Left lobe of liver (tissue), 2 donors: ENCODE measurements around the gene COPZ1. TPM values are rescaled to one million over a fixed set of nuclear protein-coding genes. Genes with fewer than 3 reads are reported as not detected.
"Not testable (repeated sequence)": the region's sequence is repeated elsewhere in the genome, so short reads cannot be mapped to it uniquely, and the experiment has no call there.

Experiments
- ATAC-seq: fragments of 200-7000 bp; cut with Tn5 transposase; one replicate; pipeline ENCODE4 v1.9.1; 2020; ENCODE audit warnings: mild to moderate bottlenecking, moderate library complexity
- DNase-seq: peaks from one replicate; pipeline ENCODE4 v3.0.0-alpha.2; 2020; ENCODE audit warnings: low spot score
- total RNA-seq: library from RNA; stranded (reverse); gene quantifications from one replicate; pipeline ENCODE4 v1.2.1, GENCODE V29; 2021
- donor health status: DM: no; HTN: no; CAD: no; lungs with moderate emphysema.
- donor health status: DM: no; HTN: yes; CAD: no.

The COPZ1 gene
- total RNA-seq, 1 donor from 2014 or later: 71.7 TPM

DNA sequence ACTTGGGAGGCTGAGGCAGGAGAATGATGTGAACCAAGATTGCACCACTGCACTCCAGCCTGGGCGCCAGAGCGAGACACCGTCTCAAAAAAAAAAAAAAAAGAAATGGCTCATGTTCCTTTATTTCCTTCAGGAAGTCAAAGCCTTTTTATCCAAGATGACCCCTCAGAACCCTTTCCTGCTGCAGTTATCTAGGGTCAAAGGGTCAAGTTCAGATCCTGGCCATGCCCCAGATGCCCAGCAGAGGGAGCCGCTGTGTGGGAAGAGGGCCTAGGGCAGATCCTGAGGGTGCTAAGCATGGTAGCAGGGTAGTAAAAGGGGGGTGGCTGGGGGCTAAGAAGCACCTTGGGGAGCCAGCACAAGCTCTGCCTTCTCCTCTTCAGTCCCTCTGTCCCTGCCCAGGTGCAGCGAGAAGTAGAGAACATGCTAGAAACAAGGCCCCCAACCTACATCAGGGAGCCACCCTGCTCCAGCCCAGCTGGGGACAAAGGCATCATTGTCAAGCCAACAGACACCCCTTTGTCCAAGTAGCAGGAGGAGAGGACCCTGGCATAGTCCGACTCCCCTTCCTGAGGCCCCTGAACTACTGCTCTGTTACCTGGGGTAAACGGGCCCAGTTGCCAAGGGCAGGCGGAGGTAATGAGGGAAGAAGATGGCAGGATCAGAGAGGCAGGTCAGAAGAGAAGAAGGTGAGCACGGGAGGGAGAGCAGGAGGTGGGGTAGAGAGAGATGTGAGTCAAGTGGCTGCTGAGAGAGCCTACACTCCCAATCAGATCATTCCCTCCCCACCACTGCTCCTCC, 30.6 kb upstream of the COPZ1 start:
- DNase-seq: peak; percentile 74
- peak; percentile 97 for ATAC-seq

DNA sequence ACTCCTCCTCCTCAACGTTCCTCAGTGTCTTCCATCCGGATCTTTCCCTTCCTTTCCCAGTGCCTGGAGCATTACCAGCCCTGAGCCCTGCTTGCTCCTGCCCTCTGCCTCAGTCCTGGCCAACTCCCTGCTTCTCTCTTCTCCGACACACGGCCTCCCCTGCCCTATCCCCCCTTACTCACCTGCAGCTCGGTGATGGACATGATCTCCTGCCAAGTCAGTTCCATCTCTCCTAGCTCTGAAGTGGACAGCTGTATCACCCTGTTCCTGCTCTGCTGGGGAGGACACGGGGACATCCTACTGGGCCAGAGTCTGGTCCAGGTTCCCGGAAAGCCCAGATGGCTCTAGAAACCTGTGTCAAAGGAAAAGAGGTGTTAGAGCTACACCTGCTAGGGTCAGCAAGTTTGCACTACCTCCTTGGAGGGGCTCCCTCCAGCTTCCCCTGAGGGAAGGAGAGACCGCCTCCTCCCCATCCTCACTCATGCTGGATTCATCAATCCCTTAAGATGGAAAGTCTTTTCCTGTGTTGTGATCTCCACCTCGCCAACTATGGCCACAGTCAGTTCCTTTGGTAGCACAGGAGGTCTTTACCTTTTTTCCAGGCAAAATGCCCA, 29.9 kb upstream of the COPZ1 start:
- ATAC-seq (no peak), DNase-seq (no peak)

GRCh38 chr12:54296393-54297099, 28.4 kb upstream of the COPZ1 start:
- no peak for DNase-seq
- ATAC-seq: no peak

- peak; percentile 31 for DNase-seq
- no peak for ATAC-seq
Observed at GRCh38 chr12:54298904-54299303, 26.0 kb upstream of the COPZ1 start.

DNA sequence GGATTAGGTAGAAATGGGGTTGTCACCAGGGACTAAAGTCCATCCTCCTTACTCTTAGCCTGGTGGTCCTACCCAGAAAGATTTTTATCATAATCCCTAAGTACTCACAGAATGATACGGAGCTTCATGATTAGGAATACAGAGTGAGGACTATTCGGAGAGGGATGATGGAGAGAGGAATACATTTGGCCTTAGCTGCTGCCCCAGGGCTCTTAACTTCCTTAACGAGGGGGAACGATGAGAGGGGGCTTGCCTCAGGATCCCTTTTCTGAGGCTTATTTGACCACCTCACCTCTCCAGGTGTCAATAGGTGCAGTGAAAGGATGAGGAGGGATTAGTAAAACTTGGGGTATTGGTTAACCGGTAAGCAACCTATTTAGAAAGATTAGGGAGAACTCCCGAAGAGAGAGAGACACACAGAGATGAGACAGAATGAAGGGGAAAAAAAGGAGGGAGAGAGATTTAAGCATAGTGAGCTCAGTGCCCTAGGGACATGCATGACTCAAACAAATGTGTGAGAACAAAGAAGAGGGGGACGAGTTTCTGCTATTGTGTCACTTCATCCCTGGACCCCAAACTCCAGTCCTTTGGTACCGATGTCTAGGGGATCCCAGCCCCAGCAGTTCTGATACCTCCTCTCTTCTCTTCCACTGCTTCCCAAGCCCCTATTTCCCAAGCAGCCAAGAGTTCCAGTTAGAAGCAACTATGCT, 25.3 kb upstream of the COPZ1 start:
- DNase-seq (no peak), ATAC-seq (no peak)

DNA sequence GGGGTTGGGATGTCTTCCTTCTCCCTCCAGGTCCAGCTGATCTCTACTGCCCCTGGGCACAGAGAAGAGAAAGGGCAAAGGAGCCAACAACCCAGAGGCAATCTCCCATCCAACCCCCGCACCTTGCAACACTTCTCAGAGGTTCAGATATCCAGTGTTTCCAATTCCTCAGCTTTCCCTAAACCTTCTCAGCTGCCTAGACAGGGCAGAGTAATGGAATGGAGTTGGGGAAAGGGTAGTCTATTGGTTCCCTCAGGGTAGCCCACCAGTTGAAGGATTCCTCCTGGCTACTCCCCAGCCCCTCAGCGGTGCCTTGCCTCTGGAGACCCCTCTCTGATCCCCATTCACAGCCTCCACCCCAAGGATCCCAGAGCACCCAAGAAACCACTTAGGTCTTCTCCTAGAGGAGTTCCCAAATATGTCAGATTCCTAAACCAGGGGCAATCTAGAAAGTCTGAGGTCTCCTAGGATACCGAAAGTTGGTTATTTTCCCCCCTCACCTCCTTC, 24.7 kb upstream of the COPZ1 start:
- ATAC-seq: no peak
- no peak for DNase-seq

- ATAC-seq (peak; percentile 60), DNase-seq (peak; percentile 61)
Observed at GRCh38 chr12:54300732-54301427, 24.1 kb upstream of the COPZ1 start, which contains the start of gene NFE2. Gene NFE2 (minus strand): TSS chr12:54301015. CDS start chr12:54295248, 5,767 bp downstream.

DNA sequence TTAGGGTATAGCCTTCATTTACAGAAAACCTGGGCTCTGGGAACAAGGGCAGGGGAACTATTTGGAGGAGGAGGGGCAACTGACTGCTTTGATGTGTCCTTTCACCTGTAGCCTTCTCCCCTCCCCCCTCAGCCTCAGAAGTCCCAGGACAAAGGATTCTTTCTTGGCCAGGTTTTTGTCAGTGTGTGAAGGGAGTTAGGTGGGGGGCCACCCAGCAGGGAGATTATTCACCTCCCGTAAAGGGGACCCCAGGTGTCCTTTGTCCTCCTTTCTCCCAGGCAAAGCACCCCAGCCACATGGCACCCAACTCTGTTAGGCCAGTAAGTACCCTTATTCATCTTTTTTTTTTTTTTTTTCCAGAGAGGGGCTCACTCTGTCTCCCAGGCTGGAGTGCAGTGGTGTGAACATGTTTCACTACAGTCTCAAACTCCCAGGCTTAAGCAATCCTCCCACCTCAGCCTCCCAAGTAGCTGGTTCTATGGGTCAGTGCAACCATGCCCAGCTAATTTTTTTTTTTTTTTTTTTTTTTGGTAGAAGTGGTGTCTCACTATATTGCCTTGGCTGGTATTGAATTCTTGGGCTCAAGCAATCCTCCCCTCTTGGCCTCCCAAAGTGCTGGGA, 23.4 kb upstream of the COPZ1 start:
- ATAC-seq: no peak
- no peak for DNase-seq

DNA sequence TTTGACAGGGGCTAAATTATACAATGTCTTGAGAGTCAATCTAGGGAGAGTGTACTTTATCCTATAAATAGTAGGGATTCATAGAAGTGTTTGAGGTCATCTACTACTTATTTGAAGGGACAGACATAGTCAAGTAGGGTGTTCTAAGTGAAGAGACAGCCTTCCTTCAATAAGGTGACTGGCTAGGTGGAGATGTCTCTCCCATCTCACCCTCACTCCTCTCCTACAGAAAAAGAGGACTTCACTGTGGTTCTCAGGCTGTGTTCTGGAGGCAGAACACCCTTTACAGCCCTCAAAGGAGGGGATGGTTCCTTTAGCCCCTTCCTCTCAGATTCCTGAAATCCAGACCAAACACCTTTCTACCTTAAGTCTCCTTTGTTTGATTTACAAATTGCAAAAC, 21.3 kb upstream of the COPZ1 start:
- DNase-seq: no peak
- no peak for ATAC-seq

GRCh38 chr12:54304187-54304810, 20.6 kb upstream of the COPZ1 start:
- DNase-seq (peak; percentile 87), ATAC-seq (peak; percentile 95)

- ATAC-seq (peak; percentile 36), DNase-seq (peak; percentile 72)
Observed at GRCh38 chr12:54306925-54307741, 17.8 kb upstream of the COPZ1 start.

- DNase-seq (no peak), ATAC-seq (no peak)
Observed at GRCh38 chr12:54311051-54311450, 13.9 kb upstream of the COPZ1 start.

DNA sequence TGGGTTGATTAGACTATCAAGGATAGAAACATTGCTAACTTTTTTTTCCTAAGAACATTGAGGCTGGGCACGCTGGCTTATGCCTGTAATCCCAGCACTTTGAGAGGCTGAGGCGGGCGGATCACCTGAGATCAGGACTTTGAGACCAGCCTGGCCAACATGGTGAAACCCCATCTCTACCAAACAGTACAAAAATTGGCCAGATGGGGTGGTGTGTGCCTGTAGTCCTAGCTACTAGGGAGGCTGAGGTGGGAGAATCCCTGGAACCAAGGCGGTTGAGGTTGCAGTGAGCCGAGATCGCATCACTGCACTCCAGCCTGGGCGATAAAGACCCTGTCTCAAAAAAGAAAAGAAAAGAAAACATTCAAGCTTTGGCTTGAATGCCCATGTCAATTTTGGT, 12.6 kb upstream of the COPZ1 start:
- not testable (repeated sequence) for DNase-seq, ATAC-seq

GRCh38 chr12:54321363-54321762, 3.6 kb upstream of the COPZ1 start:
- no peak for ATAC-seq

DNA sequence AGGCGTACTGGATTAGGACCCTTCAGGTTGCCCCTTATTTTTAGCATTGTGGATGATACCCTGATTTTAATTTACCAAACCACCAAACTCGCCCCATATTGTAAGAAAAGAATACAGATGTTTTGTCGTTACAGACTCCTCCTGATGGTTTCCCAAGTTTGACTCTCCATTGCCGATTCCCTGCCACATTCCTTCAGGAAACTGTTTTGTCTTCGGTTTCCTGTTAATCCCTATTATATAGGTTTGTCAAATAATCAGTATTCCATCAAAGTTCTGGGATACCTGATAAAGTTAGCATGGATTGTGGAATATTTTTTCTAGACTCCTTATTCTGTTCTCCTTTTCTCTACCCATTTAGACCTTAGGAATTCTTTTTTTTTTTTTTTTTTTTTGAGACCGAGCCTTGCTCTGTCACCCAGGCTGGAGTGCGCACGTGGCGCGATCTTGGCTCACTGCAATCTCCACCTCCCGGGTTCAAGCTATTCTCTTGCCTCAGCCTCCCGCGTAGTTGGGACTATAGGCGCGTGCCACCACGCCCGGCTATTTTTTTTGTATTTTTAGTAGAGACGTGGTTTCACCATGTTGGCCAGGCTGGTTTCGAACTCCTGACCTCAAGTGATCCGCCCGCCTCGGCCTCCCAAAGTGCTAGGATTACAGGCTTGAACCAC, 645 bp downstream of the COPZ1 start:
- not testable (repeated sequence) for DNase-seq, ATAC-seq

More at GRCh38 chr12:54321363-54321762, 3.6 kb upstream of the COPZ1 start:
- no peak for DNase-seq

GRCh38 chr12:54328595-54329337, 3.8 kb downstream of the COPZ1 start:
- ATAC-seq (no peak), DNase-seq (no peak)

GRCh38 chr12:54329759-54330158, 4.8 kb downstream of the COPZ1 start:
- DNase-seq (no peak), ATAC-seq (no peak)
